ENCODE results near the gene KCND2. TPM values are rescaled to one million over a fixed set of nuclear protein-coding genes. Genes with fewer than 3 reads are reported as not detected.
"Not testable (repeated sequence)": the region's sequence is repeated elsewhere in the genome, so short reads cannot be mapped to it uniquely, and the experiment has no call there.

KCND2 gene
- not detected in 2 replicates for total RNA-seq

DNA sequence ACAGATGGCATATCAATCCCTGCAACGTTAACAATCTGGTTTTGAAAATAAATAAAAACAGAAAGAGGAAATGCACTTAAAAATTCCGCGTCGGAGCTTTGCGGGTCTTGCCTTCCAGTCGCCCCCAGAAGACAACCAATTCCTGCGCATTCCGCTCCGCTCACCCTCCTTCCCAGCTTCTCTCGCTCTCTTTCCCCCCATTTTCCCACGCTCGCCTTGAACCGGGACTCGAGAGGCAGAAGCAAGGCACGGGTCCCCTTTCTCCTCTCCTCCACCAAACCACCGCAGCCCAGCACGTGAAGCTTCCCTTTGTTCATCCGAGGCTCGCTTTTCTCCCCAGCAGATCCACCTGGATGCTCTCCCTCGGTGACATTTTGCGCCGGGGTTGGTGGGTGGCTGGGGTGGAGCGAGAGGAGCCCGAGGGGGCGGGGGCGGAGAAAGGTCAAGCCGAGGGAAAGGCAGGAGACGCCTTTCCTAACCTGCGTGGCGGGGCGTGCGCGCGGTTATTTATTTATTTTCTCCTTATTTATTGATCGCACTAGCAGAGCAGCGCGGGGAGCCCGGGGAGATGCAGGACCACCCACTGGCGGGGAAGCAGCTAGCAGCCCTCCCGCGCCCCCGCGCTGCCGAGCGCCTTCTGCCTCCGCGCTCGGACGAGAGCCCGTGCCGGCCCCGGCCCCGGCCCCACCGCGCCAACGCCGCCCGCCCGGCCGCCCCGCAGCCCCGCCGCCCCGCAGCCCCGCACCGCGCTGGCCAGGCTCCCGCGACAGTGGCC is at the start of gene KCND2:
KCND2 (plus strand) TSS at position 475 of the 775 bp plus-strand sequence.
- Mint-ChIP-seq H3K9me3 (no peaks in the 10 kb centered on the region), H3K36me3 (ENCODE audit: low read depth) (no peaks in the 10 kb centered on the region), H3K4me1 (peaks cover 7% of the 10 kb centered on the region), H3K27ac (no peak within 1 kb of the TSS), H3K4me3 (peak within 1 kb of the TSS; percentile 85), H3K27me3 (peaks cover 30% of the 10 kb centered on the region)
- intact Hi-C loops (cut with micrococcal nuclease) = no loop called here
- no peak for DNase-seq

DNA sequence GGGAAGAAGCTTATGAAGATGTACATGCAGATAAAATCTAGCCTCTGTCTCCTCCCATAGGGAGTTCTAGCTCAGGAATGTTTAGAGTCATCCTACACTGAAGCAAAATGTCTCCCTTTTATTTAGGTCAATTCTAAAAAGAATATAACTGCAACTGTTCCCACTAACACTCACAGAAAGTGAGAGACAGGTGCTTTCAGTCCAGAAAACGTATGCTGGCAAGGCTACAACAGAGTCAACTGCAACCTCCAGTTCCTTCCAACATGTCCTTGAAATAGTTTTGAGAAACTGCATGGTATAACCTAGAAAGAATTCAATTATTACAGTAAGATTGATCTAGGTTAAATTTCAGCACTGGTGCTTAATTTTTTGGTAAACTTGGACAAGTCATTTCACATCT is 46.8 kb upstream of the KCND2 start:
- no peaks in the 10 kb centered on the region for H3K36me3 Mint-ChIP-seq (ENCODE audit: low read depth)
- no peak overlapping the region for H3K27ac Mint-ChIP-seq
- no peaks in the 10 kb centered on the region for H3K4me1 Mint-ChIP-seq
- H3K4me3 Mint-ChIP-seq = no peak overlapping the region
- no peaks in the 10 kb centered on the region for H3K27me3 Mint-ChIP-seq
- DNase-seq = no peak
- intact Hi-C loops (cut with micrococcal nuclease) = no loop called here
- H3K9me3 Mint-ChIP-seq = peaks cover 4% of the 10 kb centered on the region

DNA sequence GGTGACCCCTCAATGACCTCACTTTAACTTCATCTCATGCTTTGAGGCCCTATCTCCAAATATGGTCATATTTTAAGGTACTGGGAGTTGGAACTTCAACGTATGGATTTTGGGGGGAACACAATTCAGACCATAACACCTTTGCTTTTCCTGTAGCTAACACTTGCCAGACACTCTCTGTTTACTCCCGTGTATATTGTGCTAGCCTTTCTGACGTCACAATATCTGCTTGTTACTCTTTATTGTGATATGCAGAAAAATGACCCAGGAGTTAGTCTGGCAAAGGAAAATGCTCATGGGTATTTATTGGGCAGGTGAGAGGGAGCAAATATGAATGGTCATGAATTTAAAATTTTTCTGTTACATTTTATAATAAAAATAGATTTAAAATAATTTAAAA is 45.7 kb upstream of the KCND2 start:
- no peak overlapping the region for H3K4me3 Mint-ChIP-seq
- H3K36me3 Mint-ChIP-seq (ENCODE audit: low read depth) = no peaks in the 10 kb centered on the region
- no peaks in the 10 kb centered on the region for H3K4me1 Mint-ChIP-seq
- intact Hi-C loops (cut with micrococcal nuclease) = no loop called here
- no peaks in the 10 kb centered on the region for H3K27me3 Mint-ChIP-seq
- no peak for DNase-seq
- peaks cover 4% of the 10 kb centered on the region for H3K9me3 Mint-ChIP-seq
- no peak overlapping the region for H3K27ac Mint-ChIP-seq

DNA sequence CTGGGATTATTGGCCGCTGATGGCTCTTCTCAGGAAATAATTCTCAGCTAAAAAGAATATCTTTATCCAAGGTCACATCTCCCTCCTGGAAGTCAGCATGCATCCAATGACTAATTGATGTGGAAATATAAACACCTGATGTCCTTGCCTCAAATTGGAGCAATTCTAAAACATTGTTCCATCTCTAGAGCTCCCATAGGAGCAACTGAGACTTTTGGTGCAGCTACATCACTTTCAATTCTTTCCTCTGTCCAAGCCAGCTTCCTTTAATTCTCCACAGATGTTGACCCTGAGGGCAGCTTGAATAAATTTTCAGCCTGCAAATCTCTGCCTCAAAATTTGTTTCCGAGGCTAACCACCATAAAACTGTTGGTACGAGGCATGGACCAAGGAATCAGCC is 43.9 kb upstream of the KCND2 start:
- Mint-ChIP-seq H3K27ac (no peak overlapping the region), H3K4me1 (no peaks in the 10 kb centered on the region), H3K9me3 (peaks cover 4% of the 10 kb centered on the region), H3K4me3 (no peak overlapping the region), H3K27me3 (no peaks in the 10 kb centered on the region), H3K36me3 (ENCODE audit: low read depth) (no peaks in the 10 kb centered on the region)
- no peak for DNase-seq
- intact Hi-C loops (cut with micrococcal nuclease) = no loop called here

DNA sequence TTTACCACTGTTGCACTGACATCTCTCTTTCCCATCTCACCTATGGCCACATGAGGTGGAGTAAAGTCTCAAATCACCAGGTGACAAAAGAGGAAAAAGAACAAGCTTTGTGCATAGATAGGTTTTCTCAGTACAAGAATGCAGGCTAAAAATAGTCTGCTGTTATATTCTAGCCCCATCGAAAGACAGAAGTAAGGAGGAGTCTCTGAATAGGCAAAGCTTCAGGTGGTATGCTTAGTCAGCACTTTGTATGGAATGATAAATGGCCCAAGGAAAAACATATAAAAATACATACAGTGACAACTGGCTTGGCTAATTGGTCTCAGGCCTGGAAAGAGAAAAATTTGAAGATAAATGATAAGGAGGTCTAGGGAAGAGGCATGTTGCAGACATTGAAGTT is 39.6 kb upstream of the KCND2 start:
- H3K4me3 Mint-ChIP-seq = no peak overlapping the region
- no peak overlapping the region for H3K27ac Mint-ChIP-seq
- H3K27me3 Mint-ChIP-seq = no peaks in the 10 kb centered on the region
- H3K4me1 Mint-ChIP-seq = no peaks in the 10 kb centered on the region
- intact Hi-C loops (cut with micrococcal nuclease) = no loop called here
- H3K9me3 Mint-ChIP-seq = peaks cover 8% of the 10 kb centered on the region
- no peaks in the 10 kb centered on the region for H3K36me3 Mint-ChIP-seq (ENCODE audit: low read depth)
- no peak for DNase-seq

DNA sequence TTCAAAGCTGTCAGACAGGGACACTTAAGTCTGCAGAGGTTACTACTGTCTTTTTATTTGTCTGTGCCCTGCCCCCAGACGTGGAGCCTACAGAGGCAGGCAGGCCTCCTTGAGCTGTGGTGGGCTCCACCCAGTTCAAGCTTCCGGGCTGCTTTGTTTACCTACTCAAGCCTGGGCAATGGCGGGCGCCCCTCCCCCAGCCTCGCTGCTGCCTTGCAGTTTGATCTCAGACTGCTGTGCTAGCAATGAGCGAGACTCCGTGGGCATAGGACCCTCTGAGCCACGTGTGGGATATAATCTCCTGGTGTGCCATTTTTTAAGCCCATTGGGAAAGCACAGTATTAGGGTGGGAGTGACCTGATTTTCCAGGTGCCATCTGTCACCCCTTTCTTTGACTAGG is 32.6 kb upstream of the KCND2 start:
- H3K27me3 Mint-ChIP-seq; H3K27ac Mint-ChIP-seq; DNase-seq; H3K9me3 Mint-ChIP-seq; H3K4me3 Mint-ChIP-seq; intact Hi-C loops (cut with micrococcal nuclease); H3K4me1 Mint-ChIP-seq; H3K36me3 Mint-ChIP-seq (ENCODE audit: low read depth): not testable (repeated sequence)

DNA sequence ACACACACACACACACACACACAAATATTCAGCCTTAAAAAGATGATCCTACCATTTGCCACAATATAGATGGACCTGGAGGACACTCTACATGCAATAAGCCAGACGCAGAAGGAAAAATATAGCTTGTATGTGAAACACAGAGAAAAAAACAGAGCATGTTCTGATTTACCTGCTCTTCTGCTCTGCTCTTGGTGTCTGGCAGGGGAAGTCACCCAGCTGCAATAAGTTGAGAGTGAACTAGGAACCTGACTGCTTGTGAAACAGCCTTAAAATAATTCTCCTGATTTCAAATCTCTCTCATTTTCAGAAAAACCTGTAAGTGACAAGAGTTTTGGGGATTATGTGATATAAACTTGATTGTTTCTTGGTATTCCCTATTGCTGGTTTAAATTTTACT is 31.0 kb upstream of the KCND2 start:
- Mint-ChIP-seq H3K36me3 (ENCODE audit: low read depth) (no peaks in the 10 kb centered on the region), H3K27ac (no peak overlapping the region), H3K4me1 (no peaks in the 10 kb centered on the region), H3K9me3 (peaks cover 3% of the 10 kb centered on the region), H3K4me3 (no peak overlapping the region), H3K27me3 (no peaks in the 10 kb centered on the region)
- intact Hi-C loops (cut with micrococcal nuclease) = no loop called here
- DNase-seq = no peak

DNA sequence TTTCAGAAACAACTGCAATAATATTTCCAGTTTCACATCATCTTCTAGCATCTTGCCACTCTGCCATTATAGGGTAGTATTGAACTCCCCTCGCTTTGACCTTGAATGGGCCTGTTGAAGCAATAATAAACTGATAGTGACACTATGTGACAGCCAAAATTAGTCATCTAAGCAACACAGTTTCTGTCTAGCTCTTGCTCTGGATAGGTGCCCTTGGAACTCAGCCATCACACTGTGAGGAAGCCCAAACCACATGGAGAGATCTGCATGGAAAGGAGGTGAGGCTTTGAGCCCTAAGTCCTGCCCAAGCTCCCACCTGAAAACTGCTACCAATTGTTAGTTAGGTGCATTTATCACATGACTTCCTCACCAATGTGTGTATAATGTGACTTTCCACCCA is 18.1 kb upstream of the KCND2 start:
- intact Hi-C loops (cut with micrococcal nuclease) = no loop called here
- DNase-seq = no peak
- H3K36me3 Mint-ChIP-seq (ENCODE audit: low read depth) = no peaks in the 10 kb centered on the region
- H3K9me3 Mint-ChIP-seq = no peaks in the 10 kb centered on the region
- no peak overlapping the region for H3K4me3 Mint-ChIP-seq
- H3K27me3 Mint-ChIP-seq = no peaks in the 10 kb centered on the region
- H3K27ac Mint-ChIP-seq = no peak overlapping the region
- H3K4me1 Mint-ChIP-seq = no peaks in the 10 kb centered on the region

DNA sequence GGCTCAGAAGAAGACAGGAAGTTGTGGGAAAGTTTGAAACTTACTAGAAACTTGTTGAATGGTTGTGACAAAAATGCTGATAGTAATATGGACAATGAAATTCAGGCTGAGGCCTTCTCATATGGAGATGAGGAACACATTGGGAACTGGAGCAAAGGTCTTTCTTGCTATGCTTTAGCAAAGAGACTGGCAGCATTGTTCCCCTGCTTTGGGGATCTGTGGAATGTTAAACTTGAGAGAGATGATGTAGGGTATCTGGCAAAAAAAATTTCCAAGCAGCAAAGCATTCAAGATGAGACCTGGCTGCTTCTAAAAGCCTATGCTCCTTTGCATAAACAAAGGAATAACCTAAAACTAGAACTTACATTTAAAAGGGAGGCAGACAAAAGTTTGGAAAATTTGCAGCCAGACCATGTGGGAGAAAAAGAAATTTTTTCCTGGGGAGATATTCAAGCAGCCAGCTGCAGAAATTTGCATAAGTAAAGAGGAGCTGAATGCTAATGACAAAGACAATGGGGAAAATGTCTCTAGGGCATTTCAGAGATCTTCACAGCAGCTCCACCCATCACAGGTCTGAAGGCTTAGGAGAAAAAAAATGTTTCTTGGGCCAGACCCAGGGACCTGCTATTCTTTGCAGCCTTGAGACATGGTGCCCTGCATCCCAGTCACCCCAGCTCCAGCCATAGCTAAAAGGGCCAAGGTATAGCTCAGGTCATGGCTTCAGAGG is 16.5 kb upstream of the KCND2 start:
- no peaks in the 10 kb centered on the region for H3K4me1 Mint-ChIP-seq

DNA sequence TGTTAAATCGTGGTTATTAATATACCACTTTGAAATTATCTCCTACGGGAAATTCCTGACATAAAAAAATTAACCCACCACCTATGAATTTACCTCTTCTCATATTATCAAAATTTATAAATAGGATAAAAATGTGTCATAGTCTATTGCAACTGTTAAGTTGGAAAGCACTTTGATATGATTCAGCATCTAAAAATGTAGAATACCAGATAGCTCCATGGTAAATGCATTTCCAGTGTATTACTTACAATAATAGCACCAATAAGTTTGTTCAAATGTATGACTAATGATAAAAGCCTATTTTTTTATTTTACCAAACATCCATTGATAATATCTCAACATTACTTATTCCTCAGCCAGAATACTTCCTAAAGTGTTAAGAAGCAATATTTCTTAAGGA is 13.6 kb upstream of the KCND2 start:
- H3K36me3 Mint-ChIP-seq (ENCODE audit: low read depth) = no peaks in the 10 kb centered on the region
- H3K9me3 Mint-ChIP-seq = no peaks in the 10 kb centered on the region
- H3K27ac Mint-ChIP-seq = no peak overlapping the region
- H3K4me3 Mint-ChIP-seq = no peak overlapping the region
- intact Hi-C loops (cut with micrococcal nuclease) = no loop called here
- no peak for DNase-seq
- H3K4me1 Mint-ChIP-seq = no peaks in the 10 kb centered on the region
- H3K27me3 Mint-ChIP-seq = no peaks in the 10 kb centered on the region

More for the DNA sequence above, 16.5 kb upstream of the KCND2 start:
- DNase-seq = no peak
- no peaks in the 10 kb centered on the region for H3K9me3 Mint-ChIP-seq
- no peaks in the 10 kb centered on the region for H3K27me3 Mint-ChIP-seq
- H3K4me3 Mint-ChIP-seq = no peak overlapping the region
- no peak overlapping the region for H3K27ac Mint-ChIP-seq
- intact Hi-C loops (cut with micrococcal nuclease) = no loop called here
- H3K36me3 Mint-ChIP-seq (ENCODE audit: low read depth) = no peaks in the 10 kb centered on the region

DNA sequence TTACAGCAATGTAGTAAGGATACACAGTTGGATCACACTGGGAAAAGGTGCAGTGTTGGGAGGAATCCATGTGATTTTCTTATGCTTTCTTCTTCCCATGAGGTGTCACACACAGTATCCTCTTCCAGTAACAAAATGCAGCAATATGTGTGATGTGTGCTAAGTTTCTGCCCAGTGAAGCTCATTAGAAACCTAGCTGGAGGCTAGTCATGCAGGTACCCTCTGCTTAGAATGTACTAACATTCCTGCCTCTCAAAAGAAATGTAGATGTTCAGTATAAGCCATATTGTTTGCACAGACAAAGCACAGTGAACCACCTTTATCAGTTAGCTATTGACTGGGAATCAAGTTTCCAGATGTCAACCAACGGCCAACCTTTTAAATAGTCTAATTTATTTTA is 12.9 kb upstream of the KCND2 start:
- intact Hi-C loops (cut with micrococcal nuclease) = no loop called here
- H3K36me3 Mint-ChIP-seq (ENCODE audit: low read depth) = no peaks in the 10 kb centered on the region
- no peaks in the 10 kb centered on the region for H3K9me3 Mint-ChIP-seq

DNA sequence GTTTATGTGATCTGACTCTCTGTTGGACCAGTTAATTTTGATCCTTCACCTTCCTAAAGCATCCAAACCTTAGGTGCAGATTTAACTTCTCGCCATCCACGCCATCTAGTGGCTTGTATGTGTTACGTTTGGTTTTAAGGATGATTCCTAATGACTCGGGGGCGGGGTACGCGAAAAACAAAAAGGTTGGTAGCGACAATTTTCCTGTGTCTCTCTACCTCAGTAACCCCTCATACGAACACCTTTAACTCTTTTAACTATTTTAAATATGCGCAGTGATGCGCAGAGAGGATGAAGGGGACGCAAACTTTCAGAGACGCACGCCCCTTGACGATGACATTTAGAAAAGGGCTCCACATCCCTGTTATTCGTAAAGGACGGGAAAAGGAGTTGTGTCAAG is 714 bp upstream of the KCND2 start:
- Mint-ChIP-seq H3K9me3 (no peaks in the 10 kb centered on the region), H3K36me3 (ENCODE audit: low read depth) (no peaks in the 10 kb centered on the region), H3K27ac (no peak overlapping the region), H3K27me3 (peaks cover 30% of the 10 kb centered on the region), H3K4me3 (peak overlapping the region; percentile 71), H3K4me1 (peaks cover 7% of the 10 kb centered on the region)
- DNase-seq = peak; percentile 62
- intact Hi-C loops (cut with micrococcal nuclease) = no loop called here

More for the DNA sequence above, 12.9 kb upstream of the KCND2 start:
- Mint-ChIP-seq H3K4me1 (no peaks in the 10 kb centered on the region), H3K4me3 (no peak overlapping the region), H3K27me3 (no peaks in the 10 kb centered on the region), H3K27ac (no peak overlapping the region)
- no peak for DNase-seq

DNA sequence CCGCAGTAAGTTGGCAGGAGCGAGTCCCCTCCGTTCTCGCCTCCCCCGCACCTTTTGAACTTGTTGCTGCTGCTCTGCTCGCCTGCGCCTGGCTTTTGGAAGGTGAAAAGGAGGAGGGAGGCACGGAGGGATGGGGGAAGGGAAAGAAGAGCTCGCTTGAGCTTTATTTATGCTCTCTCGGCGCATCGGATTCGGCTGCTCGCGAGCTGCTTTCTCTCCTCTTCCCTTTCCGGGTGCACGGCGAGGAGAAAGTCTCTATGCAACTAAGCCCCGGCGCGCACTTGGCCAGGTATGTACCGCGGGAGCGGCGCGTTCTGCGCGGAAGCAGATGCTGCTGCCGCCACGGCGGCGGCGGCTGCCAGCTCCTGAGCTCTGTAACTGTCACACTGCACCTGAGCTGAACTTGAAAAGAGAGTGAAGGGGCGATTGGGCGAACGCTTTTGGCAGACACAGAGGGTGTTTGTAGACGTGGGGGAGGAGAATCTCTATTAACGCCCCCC is 551 bp downstream of the KCND2 start:
- intact Hi-C loops (cut with micrococcal nuclease) = no loop called here
- Mint-ChIP-seq H3K9me3 (no peaks in the 10 kb centered on the region), H3K4me1 (peaks cover 7% of the 10 kb centered on the region), H3K27me3 (peaks cover 30% of the 10 kb centered on the region), H3K4me3 (peak overlapping the region; percentile 85), H3K36me3 (ENCODE audit: low read depth) (no peaks in the 10 kb centered on the region), H3K27ac (no peak overlapping the region)
- peak; percentile 66 for DNase-seq

DNA sequence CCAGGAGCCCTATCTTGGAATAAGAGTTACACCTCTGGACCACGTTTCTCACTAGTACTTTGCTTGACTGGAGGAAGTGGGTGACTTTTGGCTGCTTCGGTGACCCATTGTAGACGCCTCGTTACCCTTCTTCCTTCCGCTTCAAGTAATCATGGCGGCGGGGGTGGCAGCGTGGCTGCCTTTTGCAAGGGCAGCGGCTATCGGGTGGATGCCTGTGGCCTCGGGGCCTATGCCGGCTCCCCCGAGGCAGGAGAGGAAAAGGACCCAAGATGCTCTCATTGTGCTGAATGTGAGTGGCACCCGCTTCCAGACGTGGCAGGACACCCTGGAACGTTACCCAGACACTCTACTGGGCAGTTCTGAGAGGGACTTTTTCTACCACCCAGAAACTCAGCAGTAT is 1.5 kb downstream of the KCND2 start:
- no peaks in the 10 kb centered on the region for H3K36me3 Mint-ChIP-seq (ENCODE audit: low read depth)
- H3K4me3 Mint-ChIP-seq = no peak overlapping the region
- no peaks in the 10 kb centered on the region for H3K9me3 Mint-ChIP-seq
- H3K27ac Mint-ChIP-seq = no peak overlapping the region
- intact Hi-C loops (cut with micrococcal nuclease) = no loop called here
- peaks cover 7% of the 10 kb centered on the region for H3K4me1 Mint-ChIP-seq
- DNase-seq = no peak
- H3K27me3 Mint-ChIP-seq = peaks cover 30% of the 10 kb centered on the region

Measured in activated CD4-positive, alpha-beta T cell treated with anti-CD3 and anti-CD28 coated beads, Interleukin-2, amount 10 ng/mL, durations not matched to agents 24 days and 14 days (primary cell).